SK-N-SH (cell line): ENCODE results near the gene CDC42EP3. TPM values are rescaled to one million over a fixed set of nuclear protein-coding genes. Genes with fewer than 3 reads are reported as not detected.

ENCODE experiments used
- CTCF ChIA-PET: fragments of 300-600, 350-600 bp; formaldehyde crosslinking; extraction: SDS; loops from one replicate; lab custom pipeline; 2021; lab: Yijun Ruan, JAX
- POLR2A ChIA-PET: fragments of 350-600 bp; sonication (Branson Sonifier 250); formaldehyde crosslinking; extraction: SDS; loops from one replicate; lab custom pipeline; 2020; ENCODE audit warnings: antibody characterized with exemption, inconsistent platforms; lab: Yijun Ruan, JAX
- DNase-seq: peaks from one replicate; pipeline ENCODE4 v3.0.0; 2012
- H2AFZ ChIP-seq: fragments of 200-600 bp; sonication (generic); 2 replicates; pipeline ENCODE4 v1.8.1; 2016; ENCODE audit warnings: antibody characterized with exemption, mild to moderate bottlenecking, low read depth
- H3F3A ChIP-seq: fragments of 200-600 bp; sonication (generic); replicated peaks from 2 replicates; pipeline ENCODE3; 2016; ENCODE audit warnings: antibody characterized with exemption, mild to moderate bottlenecking; ENCODE audit not compliant: insufficient read depth
- H3K27ac ChIP-seq, 2 experiments: fragments of 200-500 bp in 1 of 2; fragments of 200-600 bp in 1 of 2; sonication (Bioruptor generic) in 1 of 2; sonication (generic), shearing (Covaris generic) in 1 of 2; 2 replicates each; pipeline versions ENCODE4 v1.5.1 to v1.6.1; 2014 to 2016; ENCODE audit warnings: low read depth in 2 of 2, inconsistent platforms in 1 of 2, low read length in 1 of 2, mild to moderate bottlenecking in 1 of 2, mixed read lengths in 1 of 2
- H3K27me3 ChIP-seq: fragments of 200-600 bp; sonication (generic), shearing (Covaris generic); 2 replicates; pipeline ENCODE4 v1.6.1; 2016; ENCODE audit warnings: mixed run types; ENCODE audit not compliant: insufficient read depth
- H3K36me3 ChIP-seq, 2 experiments: fragments of 200-500 bp in 1 of 2; fragments of 200-600 bp in 1 of 2; sonication (Bioruptor generic) in 1 of 2; sonication (generic) in 1 of 2; replicated peaks in 1 of 2; 2 replicates each; pipeline versions ENCODE3 to v1.5.1; 2014 to 2016; ENCODE audit warnings: low read length in 1 of 2, mild to moderate bottlenecking in 1 of 2; ENCODE audit not compliant: insufficient read depth in 2 of 2, control insufficient read depth in 1 of 2
- H3K4me1 ChIP-seq, 2 experiments: fragments of 200-500 bp in 1 of 2; fragments of 200-600 bp in 1 of 2; sonication (Bioruptor generic) in 1 of 2; sonication (generic), shearing (Covaris generic) in 1 of 2; 2 replicates each; pipeline versions ENCODE4 v1.5.1 to v1.6.1; 2014 to 2016; ENCODE audit warnings: low read depth in 1 of 2, low read length in 1 of 2, mixed run types in 1 of 2; ENCODE audit not compliant: insufficient read depth in 2 of 2, control insufficient read depth in 1 of 2
- H3K4me2 ChIP-seq: fragments of 200-600 bp; sonication (generic), shearing (Covaris generic); 2 replicates; pipeline ENCODE4 v1.6.1; 2017; ENCODE audit warnings: mixed run types
- H3K4me3 ChIP-seq, 2 experiments: fragments of 200-500 bp in 1 of 2; fragments of 200-600 bp in 1 of 2; sonication (Bioruptor generic) in 1 of 2; sonication (generic), shearing (Covaris generic) in 1 of 2; 2 replicates each; pipeline versions ENCODE4 v1.5.1 to v1.8.1; 2014 to 2016; ENCODE audit warnings: low read depth in 2 of 2, inconsistent platforms in 1 of 2, low read length in 1 of 2, mild to moderate bottlenecking in 1 of 2, mixed read lengths in 1 of 2, moderate library complexity in 1 of 2
- H3K79me2 ChIP-seq: fragments of 200-600 bp; sonication (generic); 2 replicates; pipeline ENCODE4 v1.8.1; 2017; ENCODE audit warnings: mild to moderate bottlenecking; ENCODE audit not compliant: insufficient read depth
- H3K9ac ChIP-seq: fragments of 200-600 bp; sonication (generic); 2 replicates; pipeline ENCODE4 v1.6.1; 2017; ENCODE audit warnings: mixed run types
- H3K9me2 ChIP-seq: fragments of 200-600 bp; sonication (generic); 2 replicates; pipeline ENCODE4 v1.6.1; 2017; ENCODE audit warnings: mixed run types
- H3K9me3 ChIP-seq: fragments of 200-600 bp; sonication (generic); 2 replicates; pipeline ENCODE4 v1.6.1; 2017; ENCODE audit warnings: mixed run types, mild to moderate bottlenecking, moderate library complexity
- H4K20me1 ChIP-seq: fragments of 200-600 bp; sonication (generic); 2 replicates; pipeline ENCODE4 v1.6.1; 2017; ENCODE audit warnings: mild to moderate bottlenecking, mixed run types; ENCODE audit not compliant: insufficient read depth
- ELF1 ChIP-seq: IDR thresholded peaks from 2 replicates; pipeline ENCODE4 v1.4.0; 2012
- FOXJ3 ChIP-seq: sonication (generic); formaldehyde crosslinking; IDR thresholded peaks from 2 replicates; pipeline ENCODE4 v1.5.1; 2020; ENCODE audit warnings: mild to moderate bottlenecking, missing genetic modification reagents
- FOXM1 ChIP-seq: IDR thresholded peaks from 2 replicates; pipeline ENCODE4 v1.4.0; 2012; ENCODE audit warnings: low read depth, mild to moderate bottlenecking
- GABPA ChIP-seq: IDR thresholded peaks from 2 replicates; pipeline ENCODE4 v1.4.0; 2012; ENCODE audit warnings: low read depth, mild to moderate bottlenecking
- JUND ChIP-seq: IDR thresholded peaks from 2 replicates; pipeline ENCODE4 v1.4.0; 2012
- MXI1 ChIP-seq: IDR thresholded peaks from 2 replicates; pipeline ENCODE4 v1.6.1; 2012; ENCODE audit warnings: mild to moderate bottlenecking, low read depth, low read length, improper control_type of control experiment
- NFIC ChIP-seq: IDR thresholded peaks from 2 replicates; pipeline ENCODE4 v1.4.0; 2012; ENCODE audit warnings: borderline replicate concordance
- NRF1 ChIP-seq: IDR thresholded peaks from 2 replicates; pipeline ENCODE4 v1.6.1; 2012; ENCODE audit warnings: low read depth, mild to moderate bottlenecking, low read length
- POLR2AphosphoS5 ChIP-seq: IDR thresholded peaks from 2 replicates; pipeline ENCODE4 v1.6.1; 2012; ENCODE audit warnings: low read depth, low read length
- RAD21 ChIP-seq: IDR thresholded peaks from 2 replicates; pipeline ENCODE4 v1.6.1; 2012; ENCODE audit warnings: mild to moderate bottlenecking, low read length
- RFX5 ChIP-seq: IDR thresholded peaks from 2 replicates; pipeline ENCODE4 v1.6.1; 2012; ENCODE audit warnings: mild to moderate bottlenecking, improper control_type of control experiment, low read length
- RXRA ChIP-seq: IDR thresholded peaks from 2 replicates; pipeline ENCODE4 v1.4.0; 2012; ENCODE audit warnings: low read depth, mild to moderate bottlenecking, borderline replicate concordance
- SIN3A ChIP-seq: IDR thresholded peaks from 2 replicates; pipeline ENCODE4 v1.6.1; 2012; ENCODE audit warnings: low read depth, mild to moderate bottlenecking, low read length, moderate library complexity, borderline replicate concordance
- YY1 ChIP-seq: IDR thresholded peaks from 2 replicates; pipeline ENCODE4 v1.4.0; 2012; ENCODE audit warnings: low read depth, mild to moderate bottlenecking
- WGBS: methylation state at CpG from one replicate; pipeline ENCODE4 v1.1.6; 2017; ENCODE audit warnings: low lambda C conversion rate; 5-methylcytosine and 5-hydroxymethylcytosine counted together
- polyA plus RNA-seq, 3 experiments: library from polyadenylated mRNA; depleted of rRNA; stranded (reverse); fragments of >200 nt; gene quantifications; 2 replicates each; pipeline ENCODE4 v1.2.3, GENCODE V29; 2012
- TF ChIP-seq, protein P1 (sequence below): fragments of 200-600 bp; sonication (generic); IDR thresholded peaks from 2 replicates; pipeline ENCODE4 v1.6.1; 2017; ENCODE audit warnings: antibody characterized with exemption, mild to moderate bottlenecking, moderate library complexity
- TF ChIP-seq, protein P2 (sequence below): IDR thresholded peaks from 2 replicates; pipeline ENCODE4 v1.4.0; 2012; ENCODE audit warnings: low read depth, borderline replicate concordance
- TF ChIP-seq, protein P3 (sequence below): IDR thresholded peaks from 2 replicates; pipeline ENCODE4 v1.4.0; 2012; ENCODE audit warnings: low read depth

CDC42EP3 gene
- polyA plus RNA-seq, 1 of the 3 experiments (the other 2 are of a cell fraction): 87.5 TPM

DNA sequence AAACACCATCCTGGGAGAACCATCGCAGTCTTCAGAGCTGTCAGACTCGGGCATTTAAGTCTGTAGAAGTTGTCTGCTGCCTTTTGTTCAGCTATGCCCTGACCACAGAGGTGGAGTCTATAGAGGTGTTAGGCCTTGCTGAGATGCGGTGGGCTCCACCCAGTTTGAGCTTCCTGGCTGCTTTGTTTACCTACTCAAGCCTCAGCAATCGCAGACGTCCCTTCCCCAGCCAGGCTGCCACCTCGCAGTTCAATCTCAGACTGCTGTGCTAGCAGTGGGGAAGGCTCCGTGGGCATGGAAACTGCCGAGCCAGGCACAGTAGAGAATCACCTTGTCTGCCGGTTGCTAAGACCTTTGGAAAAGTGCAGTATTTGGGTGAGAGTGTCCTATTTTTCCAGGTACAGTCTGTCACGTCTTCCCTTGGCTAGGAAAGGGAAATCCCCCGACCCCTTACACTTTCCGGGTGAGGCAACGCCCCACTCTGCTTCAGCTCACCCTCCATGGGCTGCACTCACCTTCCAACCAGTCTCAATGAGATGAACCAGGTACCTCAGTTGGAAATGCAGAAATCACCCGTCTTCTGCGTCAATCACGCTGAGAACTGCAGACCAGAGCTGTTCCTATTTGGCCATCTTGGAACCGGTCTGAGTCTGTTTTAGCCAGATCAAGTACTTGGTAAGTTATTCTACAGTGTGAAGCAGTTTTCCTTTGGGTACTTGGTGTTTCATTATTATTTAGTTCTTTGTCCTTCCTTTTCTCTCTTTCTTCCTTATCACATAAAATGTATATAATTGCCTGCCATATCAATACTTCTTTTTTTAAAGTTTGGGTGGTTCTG lies 71.5 kb downstream of the CDC42EP3 start:
- H3K27me3 ChIP-seq: no peaks in the 10 kb centered on the region
- WGBS: 91% methylated on average over 17 of the region's 17 CpGs
- no peak for DNase-seq
- H3K9ac ChIP-seq: no peak overlapping the region
- H3K27ac ChIP-seq: no peak overlapping the region
- POLR2A ChIA-PET: no interaction called here
- H3F3A ChIP-seq: no peaks in the 10 kb centered on the region
- CTCF ChIA-PET: interaction anchor here (1.4 to 1.7 kb wide), 3 partner anchors 9 to 278 kb away, joined by 3 to 5 read pairs (median 4); no protein-coding TSS in a partner anchor
- H3K4me3 ChIP-seq: no peak overlapping the region
- no peaks in the 10 kb centered on the region for H3K36me3 ChIP-seq
- no peaks in the 10 kb centered on the region; the same call in 1 of the 2 replicates for H3K9me2 ChIP-seq
- H3K4me1 ChIP-seq: peaks cover 2 to 5% of the 10 kb centered on the region in 2 experiments; a peak in 1 of 4 replicates
- no peaks in the 10 kb centered on the region for H3K79me2 ChIP-seq
- no peak overlapping the region for H2AFZ ChIP-seq
- TF ChIP-seq SIN3A (no peak), FOXM1 (no peak), ELF1 (no peak), RAD21 (no peak), NFIC (no peak), NRF1 (no peak), POLR2AphosphoS5 (no peak), RFX5 (no peak), RXRA (no peak), FOXJ3 (CRISPR knock-in tag) (no peak), GABPA (no peak), YY1 (no peak), MXI1 (no peak)
- TF ChIP-seq, protein P1, sequence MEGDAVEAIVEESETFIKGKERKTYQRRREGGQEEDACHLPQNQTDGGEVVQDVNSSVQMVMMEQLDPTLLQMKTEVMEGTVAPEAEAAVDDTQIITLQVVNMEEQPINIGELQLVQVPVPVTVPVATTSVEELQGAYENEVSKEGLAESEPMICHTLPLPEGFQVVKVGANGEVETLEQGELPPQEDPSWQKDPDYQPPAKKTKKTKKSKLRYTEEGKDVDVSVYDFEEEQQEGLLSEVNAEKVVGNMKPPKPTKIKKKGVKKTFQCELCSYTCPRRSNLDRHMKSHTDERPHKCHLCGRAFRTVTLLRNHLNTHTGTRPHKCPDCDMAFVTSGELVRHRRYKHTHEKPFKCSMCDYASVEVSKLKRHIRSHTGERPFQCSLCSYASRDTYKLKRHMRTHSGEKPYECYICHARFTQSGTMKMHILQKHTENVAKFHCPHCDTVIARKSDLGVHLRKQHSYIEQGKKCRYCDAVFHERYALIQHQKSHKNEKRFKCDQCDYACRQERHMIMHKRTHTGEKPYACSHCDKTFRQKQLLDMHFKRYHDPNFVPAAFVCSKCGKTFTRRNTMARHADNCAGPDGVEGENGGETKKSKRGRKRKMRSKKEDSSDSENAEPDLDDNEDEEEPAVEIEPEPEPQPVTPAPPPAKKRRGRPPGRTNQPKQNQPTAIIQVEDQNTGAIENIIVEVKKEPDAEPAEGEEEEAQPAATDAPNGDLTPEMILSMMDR: no peak
- TF ChIP-seq, protein P2, sequence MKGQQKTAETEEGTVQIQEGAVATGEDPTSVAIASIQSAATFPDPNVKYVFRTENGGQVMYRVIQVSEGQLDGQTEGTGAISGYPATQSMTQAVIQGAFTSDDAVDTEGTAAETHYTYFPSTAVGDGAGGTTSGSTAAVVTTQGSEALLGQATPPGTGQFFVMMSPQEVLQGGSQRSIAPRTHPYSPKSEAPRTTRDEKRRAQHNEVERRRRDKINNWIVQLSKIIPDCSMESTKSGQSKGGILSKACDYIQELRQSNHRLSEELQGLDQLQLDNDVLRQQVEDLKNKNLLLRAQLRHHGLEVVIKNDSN: no peak
- TF ChIP-seq, protein P3, sequence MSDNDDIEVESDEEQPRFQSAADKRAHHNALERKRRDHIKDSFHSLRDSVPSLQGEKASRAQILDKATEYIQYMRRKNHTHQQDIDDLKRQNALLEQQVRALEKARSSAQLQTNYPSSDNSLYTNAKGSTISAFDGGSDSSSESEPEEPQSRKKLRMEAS: no peak
- TF ChIP-seq, all 33 proteins: peak for 0
- Histone ChIP-seq H3K4me2 (no peak overlapping the region), H3K9me3 (no peaks in the 10 kb centered on the region), H4K20me1 (no peaks in the 10 kb centered on the region)

DNA sequence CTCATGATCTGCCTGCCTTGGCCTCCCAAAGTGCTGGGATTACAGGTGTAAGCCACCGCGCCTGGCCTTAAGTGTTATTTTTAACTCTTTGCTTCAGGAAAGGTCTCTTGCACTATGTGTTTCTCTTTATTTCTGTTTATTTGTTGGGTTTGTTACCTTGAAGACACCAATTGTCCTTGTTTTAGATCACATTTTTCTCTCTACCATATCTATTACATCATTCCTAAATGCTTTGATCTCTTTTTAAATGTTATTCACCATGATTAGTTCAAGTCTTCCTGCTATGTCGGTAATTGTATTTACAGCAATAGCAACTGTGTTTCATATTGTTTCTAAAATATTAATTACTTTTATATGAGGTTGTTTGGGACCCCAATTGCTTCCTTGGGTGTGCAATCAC lies 77.7 kb downstream of the CDC42EP3 start:
- Histone ChIP-seq H2AFZ (no peak overlapping the region), H3K4me3 (no peak overlapping the region), H4K20me1 (no peaks in the 10 kb centered on the region), H3F3A (peaks cover 16% of the 10 kb centered on the region), H3K27ac (no peak overlapping the region), H3K9me2 (no peaks in the 10 kb centered on the region), H3K9me3 (peaks cover 7% of the 10 kb centered on the region; the same call in 1 of the 2 replicates), H3K4me2 (no peak overlapping the region), H3K79me2 (no peaks in the 10 kb centered on the region), H3K4me1 (peaks cover 0 to 27% of the 10 kb centered on the region in 2 experiments; a peak in 3 of 4 replicates), H3K27me3 (no peaks in the 10 kb centered on the region), H3K9ac (no peak overlapping the region), H3K36me3 (no peaks in the 10 kb centered on the region)
- no peak for DNase-seq
- POLR2A ChIA-PET: interaction anchor here (0.6 kb wide), 1 partner anchor 645 kb away, joined by 3 read pairs; no protein-coding TSS in a partner anchor
- TF ChIP-seq SIN3A: no peak
- TF ChIP-seq, protein P1: no peak
- TF ChIP-seq JUND: no peak
- CTCF ChIA-PET: no interaction called here
- 82% methylated on average over 3 of the region's 3 CpGs for WGBS
